GM19467 (cell line): ENCODE data around the gene TMEM35A.
A peak's percentile ranks its signal among the peaks of the same experiment; 100 is the strongest.
"Not testable (repeated sequence)": the region's sequence is repeated elsewhere in the genome, so short reads cannot be mapped to it uniquely, and the experiment has no call there.

Experiments used
- ATAC-seq: cut with Tn5 transposase; IDR thresholded peaks from one replicate; pipeline ENCODE4 v1.9.1; 2021; ENCODE audit warnings: mild to moderate bottlenecking, moderate library complexity; ENCODE audit not compliant: unreplicated experiment

TMEM35A gene

GRCh38 chrX:101078716-101079598 lies at the start of gene TMEM35A:
TMEM35A (plus strand) TSS chrX:101078879; CDS start chrX:101079003, 124 bp downstream.
- ATAC-seq: no peak

- no peak for ATAC-seq
Observed at GRCh38 chrX:101029665-101030064, 49.0 kb upstream of the TMEM35A start.

GRCh38 chrX:101037231-101037630 lies 41.4 kb upstream of the TMEM35A start:
- no peak for ATAC-seq

GRCh38 chrX:101040197-101040596 lies 38.5 kb upstream of the TMEM35A start:
- no peak for ATAC-seq

GRCh38 chrX:101051153-101051548 lies 27.5 kb upstream of the TMEM35A start:
- ATAC-seq: peak; percentile 4

- ATAC-seq: peak; percentile 91
Observed at GRCh38 chrX:101051549-101052302, 27.0 kb upstream of the TMEM35A start, which contains the start of gene TRMT2B. TRMT2B (minus strand) TSS chrX:101052111; CDS start chrX:101042289, 9,822 bp downstream.

- not testable (repeated sequence) for ATAC-seq
Observed at GRCh38 chrX:101056551-101056950, 22.1 kb upstream of the TMEM35A start.

GRCh38 chrX:101057093-101057714 lies 21.5 kb upstream of the TMEM35A start:
- ATAC-seq: peak; percentile 54

- ATAC-seq: no peak
Observed at GRCh38 chrX:101062176-101062575, 16.5 kb upstream of the TMEM35A start.

- ATAC-seq: no peak
Observed at GRCh38 chrX:101071582-101071981, 7.1 kb upstream of the TMEM35A start.

GRCh38 chrX:101079736-101080270 lies 1.1 kb downstream of the TMEM35A start:
- ATAC-seq: no peak

GRCh38 chrX:101080326-101081124 lies 1.8 kb downstream of the TMEM35A start:
- ATAC-seq: no peak

GRCh38 chrX:101081231-101081630 lies 2.6 kb downstream of the TMEM35A start:
- ATAC-seq: no peak

GRCh38 chrX:101091817-101092216 lies 13.1 kb downstream of the TMEM35A start:
- ATAC-seq: no peak

GRCh38 chrX:101097546-101098453 lies 19.1 kb downstream of the TMEM35A start, which contains the start of gene CENPI:
CENPI (plus strand) TSS chrX:101098204; CDS start chrX:101101071, 2,867 bp downstream.
- peak; percentile 98 for ATAC-seq

- no peak for ATAC-seq
Observed at GRCh38 chrX:101108284-101108683, 29.6 kb downstream of the TMEM35A start.

- ATAC-seq: no peak
Observed at GRCh38 chrX:101117701-101118100, 39.0 kb downstream of the TMEM35A start.

- no peak for ATAC-seq
Observed at GRCh38 chrX:101136235-101136634, 57.6 kb downstream of the TMEM35A start.
